Umbilical cord (tissue), 2 donors: ENCODE measurements around the gene WDR41. TPM values are rescaled to one million over a fixed set of nuclear protein-coding genes. Genes with fewer than 3 reads are reported as not detected.
"Not testable (repeated sequence)": the region's sequence is repeated elsewhere in the genome, so short reads cannot be mapped to it uniquely, and the experiment has no call there.

Experiments
- DNase-seq: peaks from one replicate; pipeline ENCODE4 v3.0.0-alpha.2; 2015; ENCODE audit warnings: low spot score
- total RNA-seq: library from RNA; depleted of rRNA; stranded (reverse); fragments of >200 nt; gene quantifications from one replicate; pipeline ENCODE4 v1.2.3, GENCODE V29; 2014; ENCODE audit warnings: low replicate concordance; ENCODE audit not compliant: insufficient read depth

The WDR41 gene
- total RNA-seq, 1 donor from 2014 or later = 108 TPM

GRCh38 chr5:77407152-77407551 lies 85.0 kb downstream of the WDR41 start:
- DNase-seq = no peak

DNA sequence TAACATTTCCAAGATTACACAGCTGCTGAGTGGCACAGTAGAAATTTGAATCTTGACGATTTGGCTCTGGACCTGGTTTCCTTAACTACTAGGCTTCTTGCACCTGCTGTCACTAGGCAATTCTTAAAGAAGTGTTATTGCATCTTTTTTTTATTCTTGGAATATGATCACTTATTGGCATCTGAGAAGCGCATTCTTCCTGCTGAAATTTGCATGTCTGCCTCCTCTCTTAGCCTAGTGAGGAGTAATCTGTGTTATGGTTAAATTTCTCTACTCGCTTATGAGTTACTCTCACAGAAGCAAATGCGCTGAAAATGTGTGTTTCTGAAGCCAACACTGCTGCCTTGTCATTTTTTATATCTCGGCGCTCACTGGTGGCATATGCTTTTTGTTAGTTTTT lies 89.3 kb downstream of the WDR41 start:
- DNase-seq = no peak

- no peak for DNase-seq
Measured at GRCh38 chr5:77400645-77401044, 91.5 kb downstream of the WDR41 start.

DNA sequence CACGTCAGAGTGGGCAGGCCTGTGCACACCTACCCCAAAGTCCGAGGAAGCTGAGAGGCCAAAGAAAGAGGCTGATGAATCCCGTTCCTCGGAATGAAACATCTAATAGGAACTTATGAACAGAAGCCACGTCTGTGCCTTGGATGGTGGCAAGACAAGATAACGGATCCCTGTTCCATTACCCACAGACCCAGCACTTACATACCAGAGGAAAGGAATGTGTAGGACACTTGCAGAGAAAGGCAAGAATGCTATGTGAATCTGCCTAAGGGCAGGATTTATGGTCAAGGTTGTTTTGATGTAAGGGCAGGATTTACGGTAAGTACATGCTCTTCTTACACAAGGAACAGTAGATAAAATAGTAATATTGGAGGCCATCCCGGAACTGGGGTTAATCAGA lies 93.2 kb downstream of the WDR41 start:
- DNase-seq = no peak

DNA sequence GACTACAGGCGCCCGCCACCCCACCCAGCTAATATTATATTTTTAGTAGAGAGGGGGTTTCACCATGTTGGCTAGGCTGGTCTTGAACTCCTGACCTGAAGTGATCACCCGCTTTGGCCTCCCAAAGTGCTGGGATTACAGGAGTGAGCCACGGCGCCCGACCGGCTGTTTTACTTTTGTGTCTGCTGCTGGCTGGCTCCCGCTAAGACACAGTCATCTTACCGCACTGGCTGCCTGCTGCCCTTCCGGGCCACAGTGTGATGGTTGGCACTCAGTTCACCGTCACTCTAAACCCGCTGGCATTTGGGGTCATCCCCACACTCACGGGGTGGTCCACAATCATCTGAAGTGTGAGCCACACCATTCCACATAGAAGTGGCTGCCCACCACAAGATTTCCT lies 93.7 kb downstream of the WDR41 start:
- no peak for DNase-seq

- DNase-seq = no peak
Measured at GRCh38 chr5:77397686-77398292, 94.3 kb downstream of the WDR41 start.

GRCh38 chr5:77396017-77396416 lies 96.1 kb downstream of the WDR41 start:
- DNase-seq = no peak

GRCh38 chr5:77394064-77394715 lies 97.9 kb downstream of the WDR41 start:
- DNase-seq = no peak

GRCh38 chr5:77391240-77391765 lies 100.8 kb downstream of the WDR41 start:
- DNase-seq = no peak

GRCh38 chr5:77390795-77391194 lies 101.3 kb downstream of the WDR41 start:
- DNase-seq = no peak

DNA sequence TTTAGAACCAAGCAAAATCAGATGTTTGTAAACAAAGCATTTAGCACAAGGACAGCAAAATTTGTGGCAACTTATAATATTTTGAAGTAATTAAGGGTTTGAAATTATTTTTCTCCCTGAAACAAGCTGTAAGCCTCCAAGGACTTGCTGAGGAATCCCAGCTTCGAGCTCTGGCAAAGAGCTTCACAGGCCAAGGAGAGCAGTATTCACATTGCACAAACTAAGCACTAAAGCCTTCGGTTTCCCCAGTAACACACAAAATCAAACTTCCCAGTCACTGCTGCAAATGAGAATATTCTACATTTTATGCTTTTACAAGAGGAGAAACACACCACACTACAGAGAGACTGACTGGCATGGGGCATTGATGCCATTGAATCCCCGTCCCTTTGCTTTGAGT lies 101.9 kb downstream of the WDR41 start:
- peak; percentile 70 for DNase-seq

GRCh38 chr5:77389746-77390145 lies 102.4 kb downstream of the WDR41 start:
- DNase-seq = no peak

- DNase-seq = not testable (repeated sequence)
Measured at GRCh38 chr5:77386340-77386739, 105.8 kb downstream of the WDR41 start.

DNA sequence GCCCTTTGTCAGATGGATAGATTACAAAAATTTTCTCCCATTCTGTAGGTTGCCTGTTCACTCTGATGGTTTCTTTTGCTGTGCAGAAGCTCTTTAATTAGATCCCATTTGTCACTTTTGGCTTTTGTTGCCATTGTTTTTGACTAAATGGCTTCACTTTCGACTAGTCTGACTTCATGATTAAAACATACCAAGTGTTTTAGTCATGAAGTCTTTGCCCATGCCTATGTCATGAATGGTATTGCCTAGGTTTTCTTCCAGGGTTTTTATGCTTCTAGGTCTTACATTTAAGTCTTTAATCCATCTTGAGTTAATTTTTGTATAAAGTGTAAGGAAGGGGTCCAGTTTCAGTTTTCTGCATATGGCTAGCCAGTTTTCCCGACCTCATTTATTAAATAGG lies 108.8 kb downstream of the WDR41 start:
- DNase-seq = not testable (repeated sequence)

Other genes with a start within 250 kb of the WDR41 start
- gene OTP, start 146.4 kb upstream of the WDR41 start, total RNA-seq = 6.0 TPM